HUES48 (cell line): ENCODE results near the gene MOB2.
"Not testable (repeated sequence)": the region's sequence is repeated elsewhere in the genome, so short reads cannot be mapped to it uniquely, and the experiment has no call there.

Experiments used
- H3K27ac ChIP-seq: one replicate; pipeline ENCODE4 v1.7.0; 2013; ENCODE audit warnings: low read depth, low read length, inconsistent platforms
- H3K27me3 ChIP-seq: 2 replicates; pipeline ENCODE4 v1.6.1; 2013; ENCODE audit warnings: mild to moderate bottlenecking, low read length; ENCODE audit not compliant: control insufficient read depth, insufficient read depth
- H3K36me3 ChIP-seq: 2 replicates; pipeline ENCODE4 v1.6.1; 2013; ENCODE audit warnings: low read length; ENCODE audit not compliant: control insufficient read depth, insufficient read depth
- H3K4me1 ChIP-seq: 2 replicates; pipeline ENCODE4 v1.6.1; 2013; ENCODE audit warnings: mild to moderate bottlenecking, low read length; ENCODE audit not compliant: control insufficient read depth, insufficient read depth
- H3K4me3 ChIP-seq: 2 replicates; pipeline ENCODE4 v1.5.1; 2013; ENCODE audit warnings: mild to moderate bottlenecking, low read depth, low read length
- H3K9ac ChIP-seq: 2 replicates; pipeline ENCODE4 v1.6.1; 2013; ENCODE audit warnings: mild to moderate bottlenecking, low read depth, low read length, moderate library complexity
- H3K9me3 ChIP-seq: 2 replicates; pipeline ENCODE4 v1.6.1; 2013; ENCODE audit warnings: low read length; ENCODE audit not compliant: control insufficient read depth, insufficient read depth

The MOB2 gene

GRCh38 chr11:1435820-1436467 lies 50.6 kb downstream of the MOB2 start:
- no peak overlapping the region for H3K9ac ChIP-seq
- H3K36me3 ChIP-seq: no peaks in the 10 kb centered on the region
- H3K4me1 ChIP-seq: no peaks in the 10 kb centered on the region
- H3K27me3 ChIP-seq: no peaks in the 10 kb centered on the region
- no peak overlapping the region for H3K4me3 ChIP-seq
- H3K9me3 ChIP-seq: no peaks in the 10 kb centered on the region
- H3K27ac ChIP-seq: no peak overlapping the region

GRCh38 chr11:1435479-1435819 lies 51.1 kb downstream of the MOB2 start:
- H3K9ac ChIP-seq, H3K9me3 ChIP-seq, H3K27ac ChIP-seq, H3K4me3 ChIP-seq, H3K27me3 ChIP-seq, H3K4me1 ChIP-seq, H3K36me3 ChIP-seq: not testable (repeated sequence)

- Histone ChIP-seq H3K27me3 (no peaks in the 10 kb centered on the region), H3K9ac (no peak overlapping the region), H3K27ac (no peak overlapping the region), H3K4me3 (no peak overlapping the region), H3K9me3 (no peaks in the 10 kb centered on the region), H3K36me3 (no peaks in the 10 kb centered on the region), H3K4me1 (no peaks in the 10 kb centered on the region)
Observed at GRCh38 chr11:1433977-1434640, 52.5 kb downstream of the MOB2 start.

- H3K9me3 ChIP-seq: no peaks in the 10 kb centered on the region
- no peaks in the 10 kb centered on the region for H3K4me1 ChIP-seq
- no peak overlapping the region for H3K4me3 ChIP-seq
- H3K27ac ChIP-seq: no peak overlapping the region
- H3K27me3 ChIP-seq: no peaks in the 10 kb centered on the region
- no peaks in the 10 kb centered on the region for H3K36me3 ChIP-seq
- H3K9ac ChIP-seq: no peak overlapping the region
Observed at GRCh38 chr11:1433568-1433967, 53.0 kb downstream of the MOB2 start.

GRCh38 chr11:1428762-1429316 lies 57.7 kb downstream of the MOB2 start:
- Histone ChIP-seq H3K36me3 (no peaks in the 10 kb centered on the region), H3K27me3 (no peaks in the 10 kb centered on the region), H3K4me1 (no peaks in the 10 kb centered on the region), H3K27ac (no peak overlapping the region), H3K9ac (no peak overlapping the region), H3K4me3 (no peak overlapping the region), H3K9me3 (no peaks in the 10 kb centered on the region)

- no peaks in the 10 kb centered on the region for H3K4me1 ChIP-seq
- H3K9ac ChIP-seq: no peak overlapping the region
- H3K27me3 ChIP-seq: no peaks in the 10 kb centered on the region
- H3K27ac ChIP-seq: no peak overlapping the region
- no peak overlapping the region for H3K4me3 ChIP-seq
- no peaks in the 10 kb centered on the region for H3K36me3 ChIP-seq
- no peaks in the 10 kb centered on the region for H3K9me3 ChIP-seq
Observed at GRCh38 chr11:1425439-1425838, 61.1 kb downstream of the MOB2 start.

GRCh38 chr11:1425006-1425405 lies 61.6 kb downstream of the MOB2 start:
- H3K36me3 ChIP-seq: no peaks in the 10 kb centered on the region
- no peak overlapping the region for H3K9ac ChIP-seq
- no peak overlapping the region for H3K4me3 ChIP-seq
- no peaks in the 10 kb centered on the region for H3K9me3 ChIP-seq
- H3K27me3 ChIP-seq: no peaks in the 10 kb centered on the region
- no peaks in the 10 kb centered on the region for H3K4me1 ChIP-seq
- H3K27ac ChIP-seq: no peak overlapping the region

- not testable (repeated sequence) for H3K9ac ChIP-seq, H3K9me3 ChIP-seq, H3K36me3 ChIP-seq, H3K4me3 ChIP-seq, H3K27ac ChIP-seq, H3K27me3 ChIP-seq, H3K4me1 ChIP-seq
Observed at GRCh38 chr11:1423406-1423805, 63.2 kb downstream of the MOB2 start.

GRCh38 chr11:1422981-1423380 lies 63.6 kb downstream of the MOB2 start:
- Histone ChIP-seq H3K27me3 (no peaks in the 10 kb centered on the region), H3K4me1 (no peaks in the 10 kb centered on the region)

GRCh38 chr11:1422481-1422880 lies 64.1 kb downstream of the MOB2 start:
- Histone ChIP-seq H3K9me3 (peaks cover 9% of the 10 kb centered on the region), H3K36me3 (no peaks in the 10 kb centered on the region), H3K27ac (no peak overlapping the region), H3K4me3 (no peak overlapping the region), H3K27me3 (no peaks in the 10 kb centered on the region), H3K9ac (no peak overlapping the region), H3K4me1 (no peaks in the 10 kb centered on the region)

More at GRCh38 chr11:1422981-1423380, 63.6 kb downstream of the MOB2 start:
- peaks cover 7% of the 10 kb centered on the region for H3K9me3 ChIP-seq
- H3K27ac ChIP-seq: no peak overlapping the region
- H3K4me3 ChIP-seq: no peak overlapping the region
- H3K36me3 ChIP-seq: no peaks in the 10 kb centered on the region
- H3K9ac ChIP-seq: no peak overlapping the region

GRCh38 chr11:1421291-1421690 lies 65.3 kb downstream of the MOB2 start:
- Histone ChIP-seq H3K36me3 (no peaks in the 10 kb centered on the region), H3K4me3 (no peak overlapping the region), H3K27me3 (no peaks in the 10 kb centered on the region), H3K9ac (no peak overlapping the region), H3K4me1 (no peaks in the 10 kb centered on the region), H3K27ac (no peak overlapping the region), H3K9me3 (peaks cover 20% of the 10 kb centered on the region)
